ENCODE measurements around the gene FOXO3. TPM values are rescaled to one million over a fixed set of nuclear protein-coding genes. Genes with fewer than 3 reads are reported as not detected.

The FOXO3 gene
- total RNA-seq, 3 donors from 2014 or later (not counting 1 experiment from before 2014, with no cell fraction given), result 43.1 to 70.4 (median 51.3) TPM

DNA sequence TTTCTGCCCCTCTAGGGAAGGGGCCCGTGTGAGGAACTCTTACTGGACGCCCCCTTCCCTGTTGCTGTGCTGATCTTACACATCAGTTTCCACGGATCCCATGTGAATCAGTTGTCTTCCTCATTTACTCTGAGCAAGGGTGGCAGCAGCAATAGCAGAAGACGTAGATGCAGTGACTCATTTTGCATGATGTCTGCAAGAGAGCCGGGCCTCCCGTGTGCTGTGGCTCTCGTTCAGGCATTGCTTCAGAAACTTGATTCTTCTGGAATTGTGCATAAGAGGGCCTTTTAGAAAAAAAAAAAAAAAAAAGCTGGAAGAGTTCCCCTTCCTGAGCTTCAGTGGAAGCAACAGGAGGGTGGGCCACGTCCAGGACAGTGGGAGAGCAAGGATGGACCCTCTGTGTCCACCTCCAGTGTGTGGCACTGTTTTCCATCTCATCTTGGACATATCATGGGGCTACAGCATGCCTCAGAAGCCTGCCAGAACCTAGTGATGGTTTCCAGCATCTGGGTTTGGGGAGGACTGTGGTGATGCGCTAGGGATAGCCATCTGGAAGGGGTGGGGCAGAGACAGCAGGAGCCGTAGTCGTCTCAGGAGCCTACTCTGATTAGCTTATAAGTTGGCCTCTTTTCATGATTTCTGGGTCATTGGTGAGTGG, 62.1 kb downstream of the FOXO3 start:
- ATAC-seq, result peak; percentile 17 to 61 (median 44)
- Mint-ChIP-seq H3K36me3 (no peaks in the 10 kb centered on the region), H3K9me3 (no peaks in the 10 kb centered on the region), H3K4me3 (no peak overlapping the region), H3K4me1 (peaks cover 79% of the 10 kb centered on the region in 2 donors), H3K27me3 (ENCODE audit: low read depth in 2 of 2) (no peaks in the 10 kb centered on the region), H3K27ac (peak overlapping the region in 1 of 2 donors; percentile 37)
- DNase-seq, result peak in 1 of 2 donors; percentile 12
- Histone ChIP-seq H3K27ac (ENCODE audit: low read length) (no peak overlapping the region), H3K4me1 (ENCODE audit: control insufficient read depth, insufficient read depth, low read length) (peaks cover 18% of the 10 kb centered on the region), H3K27me3 (ENCODE audit: control insufficient read depth, insufficient read depth, low read length) (no peaks in the 10 kb centered on the region), H3K36me3 (ENCODE audit: control insufficient read depth, insufficient read depth, low read length) (no peaks in the 10 kb centered on the region), H3K9me3 (ENCODE audit: control insufficient read depth, insufficient read depth, low read length) (no peaks in the 10 kb centered on the region), H3K4me3 (ENCODE audit: low read length) (no peak overlapping the region)
- WGBS (ENCODE audit: insufficient coverage), result 81% methylated on average over 11 of the region's 11 CpGs
- TF ChIP-seq, protein P1, sequence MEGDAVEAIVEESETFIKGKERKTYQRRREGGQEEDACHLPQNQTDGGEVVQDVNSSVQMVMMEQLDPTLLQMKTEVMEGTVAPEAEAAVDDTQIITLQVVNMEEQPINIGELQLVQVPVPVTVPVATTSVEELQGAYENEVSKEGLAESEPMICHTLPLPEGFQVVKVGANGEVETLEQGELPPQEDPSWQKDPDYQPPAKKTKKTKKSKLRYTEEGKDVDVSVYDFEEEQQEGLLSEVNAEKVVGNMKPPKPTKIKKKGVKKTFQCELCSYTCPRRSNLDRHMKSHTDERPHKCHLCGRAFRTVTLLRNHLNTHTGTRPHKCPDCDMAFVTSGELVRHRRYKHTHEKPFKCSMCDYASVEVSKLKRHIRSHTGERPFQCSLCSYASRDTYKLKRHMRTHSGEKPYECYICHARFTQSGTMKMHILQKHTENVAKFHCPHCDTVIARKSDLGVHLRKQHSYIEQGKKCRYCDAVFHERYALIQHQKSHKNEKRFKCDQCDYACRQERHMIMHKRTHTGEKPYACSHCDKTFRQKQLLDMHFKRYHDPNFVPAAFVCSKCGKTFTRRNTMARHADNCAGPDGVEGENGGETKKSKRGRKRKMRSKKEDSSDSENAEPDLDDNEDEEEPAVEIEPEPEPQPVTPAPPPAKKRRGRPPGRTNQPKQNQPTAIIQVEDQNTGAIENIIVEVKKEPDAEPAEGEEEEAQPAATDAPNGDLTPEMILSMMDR (IDR thresholded peaks at IDR 0.05), result no peak
- intact Hi-C loops (cut with micrococcal nuclease), result no loop called here

DNA sequence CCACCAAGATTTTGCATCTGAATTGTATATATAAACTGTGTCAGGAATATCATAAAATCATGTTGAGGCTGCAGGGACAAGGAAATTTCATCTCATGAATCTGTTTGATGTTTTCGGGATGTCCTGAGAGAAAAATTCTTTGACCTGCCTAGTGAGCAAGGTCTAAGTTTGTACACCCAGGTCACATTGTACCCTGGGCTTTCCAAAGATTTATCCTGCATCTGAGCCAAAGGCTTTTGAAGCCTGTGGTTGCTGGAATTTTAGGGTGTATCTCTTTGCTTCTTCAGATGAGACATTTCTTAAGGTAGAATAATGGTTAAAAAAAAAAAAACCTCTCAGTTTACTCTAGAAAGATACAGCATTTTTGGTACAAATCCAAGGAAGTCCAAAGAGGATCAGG, 63.3 kb downstream of the FOXO3 start:
- no peak for ATAC-seq
- Mint-ChIP-seq H3K4me1 (peaks cover 79 to 80% of the 10 kb centered on the region in 2 donors), H3K27me3 (ENCODE audit: low read depth in 2 of 2) (no peaks in the 10 kb centered on the region)

DNA sequence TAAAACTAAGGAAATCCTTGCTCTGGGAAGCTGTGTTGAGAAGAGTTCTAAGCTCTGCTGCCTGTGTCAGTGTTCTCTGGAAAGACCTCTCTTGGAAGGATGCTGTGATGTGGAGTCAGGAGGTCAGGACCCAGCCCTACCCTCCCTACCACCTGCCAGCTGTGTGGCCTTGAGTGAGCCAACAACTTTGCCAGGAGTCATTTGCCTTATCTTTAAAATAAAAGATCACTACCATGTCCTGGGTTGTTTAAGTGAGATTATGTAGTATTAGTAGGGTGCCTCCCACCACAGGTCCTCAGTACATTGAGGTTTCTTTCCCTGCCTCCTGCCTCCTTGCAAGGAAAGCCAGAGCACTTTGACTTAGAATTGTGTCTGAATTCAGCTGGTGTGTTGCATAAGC, 64.9 kb downstream of the FOXO3 start:
- H3K4me3 Mint-ChIP-seq, result no peak overlapping the region
- Histone ChIP-seq H3K4me1 (ENCODE audit: control insufficient read depth, insufficient read depth, low read length) (peaks cover 20% of the 10 kb centered on the region), H3K27ac (ENCODE audit: low read length) (no peak overlapping the region), H3K27me3 (ENCODE audit: control insufficient read depth, insufficient read depth, low read length) (no peaks in the 10 kb centered on the region), H3K36me3 (ENCODE audit: control insufficient read depth, insufficient read depth, low read length) (no peaks in the 10 kb centered on the region), H3K9me3 (ENCODE audit: control insufficient read depth, insufficient read depth, low read length) (no peaks in the 10 kb centered on the region), H3K4me3 (ENCODE audit: low read length) (no peak overlapping the region)
- peaks cover 79 to 81% of the 10 kb centered on the region in 2 donors for H3K4me1 Mint-ChIP-seq
- no peaks in the 10 kb centered on the region for H3K36me3 Mint-ChIP-seq
- intact Hi-C loops (cut with micrococcal nuclease), result no loop called here
- ATAC-seq (no peak), DNase-seq (no peak)
- no peak overlapping the region for H3K27ac Mint-ChIP-seq
- no peaks in the 10 kb centered on the region for H3K9me3 Mint-ChIP-seq
- TF ChIP-seq, protein P1 (IDR thresholded peaks at IDR 0.05), result no peak
- no peaks in the 10 kb centered on the region for H3K27me3 Mint-ChIP-seq (ENCODE audit: low read depth in 2 of 2)

More for the DNA sequence above, 63.3 kb downstream of the FOXO3 start:
- Mint-ChIP-seq H3K36me3 (no peaks in the 10 kb centered on the region), H3K9me3 (no peaks in the 10 kb centered on the region), H3K27ac (no peak overlapping the region), H3K4me3 (no peak overlapping the region)
- TF ChIP-seq, protein P1 (IDR thresholded peaks at IDR 0.05), result no peak
- intact Hi-C loops (cut with micrococcal nuclease), result no loop called here
- Histone ChIP-seq H3K36me3 (ENCODE audit: control insufficient read depth, insufficient read depth, low read length) (no peaks in the 10 kb centered on the region), H3K27ac (ENCODE audit: low read length) (no peak overlapping the region), H3K4me1 (ENCODE audit: control insufficient read depth, insufficient read depth, low read length) (peaks cover 19% of the 10 kb centered on the region), H3K27me3 (ENCODE audit: control insufficient read depth, insufficient read depth, low read length) (no peaks in the 10 kb centered on the region), H3K4me3 (ENCODE audit: low read length) (no peak overlapping the region), H3K9me3 (ENCODE audit: control insufficient read depth, insufficient read depth, low read length) (no peaks in the 10 kb centered on the region)
- DNase-seq, result no peak
- WGBS (ENCODE audit: insufficient coverage), result 100% methylated on average over 1 of the region's 1 CpG

DNA sequence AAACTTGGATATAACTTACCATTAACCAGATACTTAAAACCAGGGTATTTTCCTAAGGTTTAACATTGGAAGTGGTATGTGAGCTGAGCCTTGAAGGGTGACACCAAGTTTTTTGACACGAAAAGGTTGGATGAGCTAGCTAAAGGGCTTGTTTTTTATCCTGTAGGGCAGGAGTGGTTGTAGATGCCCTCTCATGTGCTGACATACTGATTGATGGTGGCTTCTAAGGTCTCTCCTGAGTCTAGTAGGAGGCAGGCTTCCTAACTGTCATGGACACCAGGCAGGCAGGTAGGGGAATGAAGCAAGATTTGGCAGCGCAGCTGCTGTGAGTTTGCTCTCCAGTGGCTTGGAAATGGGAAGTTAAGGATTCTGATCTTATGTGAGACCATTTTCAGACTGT, 66.1 kb downstream of the FOXO3 start:
- DNase-seq, result no peak
- Histone ChIP-seq H3K27ac (ENCODE audit: low read length) (no peak overlapping the region), H3K27me3 (ENCODE audit: control insufficient read depth, insufficient read depth, low read length) (no peaks in the 10 kb centered on the region), H3K4me1 (ENCODE audit: control insufficient read depth, insufficient read depth, low read length) (peaks cover 14% of the 10 kb centered on the region), H3K4me3 (ENCODE audit: low read length) (no peak overlapping the region), H3K36me3 (ENCODE audit: control insufficient read depth, insufficient read depth, low read length) (no peaks in the 10 kb centered on the region), H3K9me3 (ENCODE audit: control insufficient read depth, insufficient read depth, low read length) (no peaks in the 10 kb centered on the region)
- intact Hi-C loops (cut with micrococcal nuclease), result no loop called here
- Mint-ChIP-seq H3K27ac (no peak overlapping the region), H3K9me3 (no peaks in the 10 kb centered on the region), H3K36me3 (no peaks in the 10 kb centered on the region), H3K27me3 (ENCODE audit: low read depth in 2 of 2) (no peaks in the 10 kb centered on the region), H3K4me1 (peaks cover 81 to 82% of the 10 kb centered on the region in 2 donors), H3K4me3 (no peak overlapping the region)
- ATAC-seq, result no peak
- TF ChIP-seq, protein P1 (IDR thresholded peaks at IDR 0.05), result no peak
- WGBS (ENCODE audit: insufficient coverage), result 98% methylated on average over 2 of the region's 2 CpGs
